A549 (cell line): ENCODE data around the gene NOS1AP. TPM values are rescaled to one million over a fixed set of nuclear protein-coding genes. Genes with fewer than 3 reads are reported as not detected.

ENCODE experiments used
- ATAC-seq, 2 experiments: fragments of 200-7000 bp in 1 of 2; fragments of >200 bp in 1 of 2; cut with Nextera tagmentation in 1 of 2; cut with Tn5 transposase in 1 of 2; 3 replicates each; pipeline versions ENCODE4 v1.8.0 to v1.9.1; 2018 to 2020; ENCODE audit warnings: mild to moderate bottlenecking in 1 of 2, moderate library complexity in 1 of 2
- CTCF ChIA-PET: fragments of 300-600 bp; sonication (Branson Sonifier 250); formaldehyde crosslinking; extraction: SDS; loops from one replicate; lab custom pipeline; 2021; ENCODE audit warnings: antibody characterized with exemption, inconsistent platforms; lab: Yijun Ruan, JAX
- POLR2A ChIA-PET: fragments of 350-600 bp; formaldehyde crosslinking; extraction: SDS; loops from one replicate; lab custom pipeline; 2021; ENCODE audit warnings: antibody characterized with exemption, inconsistent platforms; lab: Yijun Ruan, JAX
- DNase-seq, 2 experiments: peaks; one replicate each; pipeline versions ENCODE4 v3.0.0 to v3.0.0-alpha.2; 2011 to 2016; ENCODE audit warnings: low read depth in 1 of 2, low spot score in 1 of 2
- FAIRE-seq: peaks from 2 replicates; lab custom pipeline; 2011; peaks lifted over from hg19 to GRCh38; lab: Jason Lieb, UNC
- H3K27ac ChIP-seq, 2 experiments: fragments of >200 bp; sonication (Bioruptor Twin); formaldehyde crosslinking; 3 replicates each; pipeline ENCODE4 v1.5.1; 2016 to 2017
- H3K4me1 ChIP-seq: fragments of >200 bp; sonication (Bioruptor Twin); formaldehyde crosslinking; 3 replicates; pipeline ENCODE4 v1.6.1; 2016
- H3K4me2 ChIP-seq: fragments of >200 bp; sonication (Bioruptor Twin); formaldehyde crosslinking; 3 replicates; pipeline ENCODE4 v1.6.1; 2016
- H3K4me3 ChIP-seq: fragments of >200 bp; sonication (Bioruptor Twin); formaldehyde crosslinking; 3 replicates; pipeline ENCODE4 v1.5.1; 2016
- H3K9me3 ChIP-seq: fragments of >200 bp; sonication (Bioruptor Twin); formaldehyde crosslinking; 3 replicates; pipeline ENCODE4 v1.6.1; 2016
- CBX8 ChIP-seq: fragments of 200-600 bp; sonication (generic); IDR thresholded peaks from 2 replicates; pipeline ENCODE4 v1.6.1; 2016
- CHD2 ChIP-seq: fragments of 150-350 bp; IDR thresholded peaks from 2 replicates; pipeline ENCODE4 v1.6.1; 2014; ENCODE audit warnings: low read length; ENCODE audit not compliant: partially characterized antibody
- CHD4 ChIP-seq: fragments of 200-600 bp; sonication (generic); IDR thresholded peaks from 2 replicates; pipeline ENCODE4 v1.6.1; 2016; ENCODE audit warnings: antibody characterized with exemption, mild to moderate bottlenecking, borderline replicate concordance
- CTCF ChIP-seq: fragments of >200 bp; sonication (Bioruptor Twin); formaldehyde crosslinking; IDR thresholded peaks from 3 replicates; pipeline ENCODE4 v1.5.1; 2016
- E2F6 ChIP-seq: IDR thresholded peaks from 2 replicates; pipeline ENCODE4 v1.6.1; 2012; ENCODE audit warnings: low read depth, borderline replicate concordance
- EHF ChIP-seq: fragments of 250-450 bp; sonication (Bioruptor Pico); IDR thresholded peaks from 2 replicates; pipeline ENCODE4 v1.5.0; 2020; ENCODE audit warnings: mild to moderate bottlenecking
- EHMT2 ChIP-seq: fragments of 200-600 bp; sonication (generic); IDR thresholded peaks from 2 replicates; pipeline ENCODE4 v1.6.1; 2016; ENCODE audit warnings: antibody characterized with exemption, low read depth, mild to moderate bottlenecking, moderate library complexity
- EP300 ChIP-seq, 2 experiments: fragments of >200 bp; sonication (Bioruptor Twin); formaldehyde crosslinking; IDR thresholded peaks; 2 replicates in 1 of 2; 3 replicates in 1 of 2; pipeline ENCODE4 v1.6.1; 2016 to 2017
- FOSL2 ChIP-seq, 2 experiments: fragments of 450-650 bp in 1 of 2; fragments of >200 bp in 1 of 2; sonication (Bioruptor Twin) in 1 of 2; formaldehyde crosslinking; IDR thresholded peaks; 2 replicates each; pipeline versions ENCODE4 v1.5.0 to v1.6.1; 2016 to 2020; ENCODE audit warnings: mild to moderate bottlenecking in 1 of 2, moderate library complexity in 1 of 2
- FOXS1 ChIP-seq: fragments of 250-450 bp; sonication (Bioruptor Pico); IDR thresholded peaks from 2 replicates; pipeline ENCODE4 v1.5.0; 2020; ENCODE audit warnings: mild to moderate bottlenecking, moderate library complexity
- HDAC2 ChIP-seq: fragments of 200-600 bp; sonication (generic); IDR thresholded peaks from 2 replicates; pipeline ENCODE4 v1.6.1; 2016
- HEYL ChIP-seq: fragments of 250-450 bp; sonication (Bioruptor Pico); IDR thresholded peaks from 2 replicates; pipeline ENCODE4 v1.8.0; 2021; ENCODE audit warnings: mild to moderate bottlenecking, moderate library complexity
- HOXA7 ChIP-seq: fragments of 250-450 bp; sonication (Bioruptor Pico); IDR thresholded peaks from 2 replicates; pipeline ENCODE4 v1.5.0; 2020; ENCODE audit warnings: mild to moderate bottlenecking, moderate library complexity
- JUNB ChIP-seq: fragments of >200 bp; sonication (Bioruptor Twin); formaldehyde crosslinking; IDR thresholded peaks from 2 replicates; pipeline ENCODE4 v1.6.1; 2016
- NFE2L2 ChIP-seq: fragments of 150-350 bp; conservative IDR thresholded peaks from 2 replicates; pipeline ENCODE4 v1.6.1; 2014; ENCODE audit warnings: low read length
- POLR2A ChIP-seq: IDR thresholded peaks from 2 replicates; pipeline ENCODE4 v1.6.1; 2012; ENCODE audit warnings: mild to moderate bottlenecking, low read length
- RAD21 ChIP-seq, 2 experiments: fragments of >200 bp in 1 of 2; sonication (Bioruptor Twin) in 1 of 2; formaldehyde crosslinking in 1 of 2; IDR thresholded peaks in 1 of 2; conservative IDR thresholded peaks in 1 of 2; 2 replicates in 1 of 2; 3 replicates in 1 of 2; pipeline ENCODE4 v1.6.1; 2012 to 2018; ENCODE audit warnings: inconsistent platforms in 1 of 2
- RCOR1 ChIP-seq: fragments of 150-350 bp; IDR thresholded peaks from 2 replicates; pipeline ENCODE4 v1.6.1; 2014; ENCODE audit warnings: antibody characterized with exemption, low read length, low read depth
- SMC3 ChIP-seq: fragments of >200 bp; sonication (Bioruptor Twin); formaldehyde crosslinking; IDR thresholded peaks from 3 replicates; pipeline ENCODE4 v1.6.1; 2018; ENCODE audit warnings: inconsistent platforms
- ZNF302 ChIP-seq: fragments of 250-450 bp; sonication (Bioruptor Pico); IDR thresholded peaks from 2 replicates; pipeline ENCODE4 v1.9.0; 2021; ENCODE audit warnings: inconsistent platforms, mild to moderate bottlenecking, moderate library complexity
- ZSCAN20 ChIP-seq: fragments of 250-450 bp; sonication (Bioruptor Pico); IDR thresholded peaks from 2 replicates; pipeline ENCODE4 v1.8.0; 2022; ENCODE audit warnings: mild to moderate bottlenecking, moderate library complexity
- WGBS: methylation state at CpG from one replicate; pipeline ENCODE4 v1.1.6; 2017; ENCODE audit errors: missing lambda C conversion rate; 5-methylcytosine and 5-hydroxymethylcytosine counted together
- polyA plus RNA-seq, 4 experiments: library from polyadenylated mRNA; depleted of rRNA in 3 of 4; stranded (reverse); fragments of >200 nt; fragmentation: RNase III in 1 of 4; extraction: RNeasy Plus Mini Kit Qiagen cat#74134 plus additional on column Dnase treatment in 1 of 4; gene quantifications; 2 replicates in 3 of 4; 3 replicates in 1 of 4; pipeline ENCODE4 v1.2.3, GENCODE V29; 2011 to 2017
- TF ChIP-seq, protein P1 (sequence below): IDR thresholded peaks from 2 replicates; pipeline ENCODE4 v1.6.1; 2012
- TF ChIP-seq, protein P2 (sequence below): fragments of 250-450 bp; sonication (Bioruptor Pico); IDR thresholded peaks from 2 replicates; pipeline ENCODE4 v1.5.0; 2021; ENCODE audit warnings: mild to moderate bottlenecking, moderate library complexity, borderline replicate concordance

Gene NOS1AP
- polyA plus RNA-seq, 2 of the 4 experiments (the other 2 are of a cell fraction) = 0.17 to 0.25 TPM

DNA sequence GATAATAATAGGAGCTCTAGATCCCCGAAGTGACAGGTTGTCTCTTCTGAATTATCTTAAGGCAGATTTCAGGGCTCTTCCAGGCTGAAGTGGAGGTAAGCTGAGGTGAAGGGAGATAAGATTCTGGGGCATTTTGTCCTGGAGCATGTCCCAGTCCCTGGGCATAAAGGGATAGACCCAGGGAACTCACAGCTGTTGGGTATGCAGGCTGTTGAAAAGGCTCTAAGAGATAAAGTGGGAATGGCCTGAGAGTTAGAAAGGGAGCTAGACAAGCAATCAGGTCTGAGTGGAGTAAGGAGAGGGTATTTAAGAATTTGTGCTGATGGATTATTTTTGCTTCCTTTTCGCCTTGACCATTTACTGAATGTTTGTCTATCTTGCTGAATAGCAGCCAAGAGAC is 123.7 kb downstream of the NOS1AP start:
- WGBS = 47% methylated on average over 2 of the region's 2 CpGs
- no peak for ATAC-seq
- DNase-seq = no peak
- TF ChIP-seq SMC3 (no peak), HOXA7 (CRISPR knock-in tag) (no peak), POLR2A (no peak), FOSL2 (IDR thresholded peaks at IDR 0.05) (no peak), FOSL2 (CRISPR knock-in tag; IDR thresholded peaks at IDR 0.05) (no peak), EP300 (IDR thresholded peaks at IDR 0.05) (no peak), ZSCAN20 (CRISPR knock-in tag) (no peak), RAD21 (conservative IDR thresholded peaks at IDR 0.05 in 1 of 2, IDR thresholded peaks at IDR 0.05 in 1 of 2) (no peak), EHMT2 (no peak), RCOR1 (no peak), NFE2L2 (no peak), HEYL (no peak), HDAC2 (no peak), CHD4 (no peak)
- TF ChIP-seq, protein P1, sequence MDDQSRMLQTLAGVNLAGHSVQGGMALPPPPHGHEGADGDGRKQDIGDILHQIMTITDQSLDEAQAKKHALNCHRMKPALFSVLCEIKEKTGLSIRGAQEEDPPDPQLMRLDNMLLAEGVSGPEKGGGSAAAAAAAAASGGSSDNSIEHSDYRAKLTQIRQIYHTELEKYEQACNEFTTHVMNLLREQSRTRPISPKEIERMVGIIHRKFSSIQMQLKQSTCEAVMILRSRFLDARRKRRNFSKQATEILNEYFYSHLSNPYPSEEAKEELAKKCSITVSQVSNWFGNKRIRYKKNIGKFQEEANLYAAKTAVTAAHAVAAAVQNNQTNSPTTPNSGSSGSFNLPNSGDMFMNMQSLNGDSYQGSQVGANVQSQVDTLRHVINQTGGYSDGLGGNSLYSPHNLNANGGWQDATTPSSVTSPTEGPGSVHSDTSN = no peak
- TF ChIP-seq, protein P2, sequence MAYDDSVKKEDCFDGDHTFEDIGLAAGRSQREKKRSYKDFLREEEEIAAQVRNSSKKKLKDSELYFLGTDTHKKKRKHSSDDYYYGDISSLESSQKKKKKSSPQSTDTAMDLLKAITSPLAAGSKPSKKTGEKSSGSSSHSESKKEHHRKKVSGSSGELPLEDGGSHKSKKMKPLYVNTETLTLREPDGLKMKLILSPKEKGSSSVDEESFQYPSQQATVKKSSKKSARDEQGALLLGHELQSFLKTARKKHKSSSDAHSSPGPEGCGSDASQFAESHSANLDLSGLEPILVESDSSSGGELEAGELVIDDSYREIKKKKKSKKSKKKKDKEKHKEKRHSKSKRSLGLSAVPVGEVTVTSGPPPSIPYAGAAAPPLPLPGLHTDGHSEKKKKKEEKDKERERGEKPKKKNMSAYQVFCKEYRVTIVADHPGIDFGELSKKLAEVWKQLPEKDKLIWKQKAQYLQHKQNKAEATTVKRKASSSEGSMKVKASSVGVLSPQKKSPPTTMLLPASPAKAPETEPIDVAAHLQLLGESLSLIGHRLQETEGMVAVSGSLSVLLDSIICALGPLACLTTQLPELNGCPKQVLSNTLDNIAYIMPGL (CRISPR knock-in tag) = no peak
- Histone ChIP-seq H3K27ac (no peak overlapping the region), H3K9me3 (no peaks in the 10 kb centered on the region), H3K4me3 (no peak overlapping the region), H3K4me2 (no peak overlapping the region), H3K4me1 (peaks cover 12% of the 10 kb centered on the region)
- POLR2A ChIA-PET = no interaction called here
- no peak for FAIRE-seq
- CTCF ChIA-PET = interaction anchor here (1.0 to 1.4 kb wide), 3 partner anchors 12 to 400 kb away, joined by 3 to 6 read pairs (median 3); no protein-coding TSS in a partner anchor

GRCh38 chr1:162193815-162194214 is 124.3 kb downstream of the NOS1AP start:
- no peaks in the 10 kb centered on the region for H3K9me3 ChIP-seq
- H3K4me3 ChIP-seq = no peak overlapping the region
- H3K4me2 ChIP-seq = no peak overlapping the region
- WGBS = 42% methylated on average over 3 of the region's 3 CpGs
- no peak for FAIRE-seq
- H3K4me1 ChIP-seq = peaks cover 12% of the 10 kb centered on the region
- TF ChIP-seq CBX8 (no peak), CHD2 (no peak), RAD21 (conservative IDR thresholded peaks at IDR 0.05 in 1 of 2, IDR thresholded peaks at IDR 0.05 in 1 of 2) (no peak), E2F6 (no peak), FOXS1 (CRISPR knock-in tag) (no peak), ZNF302 (no peak), EHF (CRISPR knock-in tag) (no peak), CTCF (no peak), JUNB (no peak), POLR2A (no peak)
- POLR2A ChIA-PET = no interaction called here
- H3K27ac ChIP-seq = no peak overlapping the region
- DNase-seq = no peak
- ATAC-seq = no peak
- CTCF ChIA-PET = interaction anchor here (1.0 to 1.4 kb wide), 3 partner anchors 11 to 401 kb away, joined by 3 to 6 read pairs (median 3); no protein-coding TSS in a partner anchor
